Tibial nerve (tissue), 4 donors: ENCODE measurements around the gene CTNNA2. TPM values are rescaled to one million over a fixed set of nuclear protein-coding genes. Genes with fewer than 3 reads are reported as not detected.

ENCODE experiments used
- DNase-seq, 2 donors: peaks; one replicate each; pipeline ENCODE4 v3.0.0-alpha.2; 2019; ENCODE audit warnings: low spot score in 2 of 2
- H3K27ac ChIP-seq, 4 donors: fragments of 200-600 bp; sonication (generic) in 3 of 4; one replicate each; pipeline ENCODE4 v1.5.1; 2017 to 2019; ENCODE audit warnings: mild to moderate bottlenecking in 1 of 4
- H3K27me3 ChIP-seq, 2 donors: fragments of 200-600 bp; sonication (generic) in 1 of 2; one replicate each; pipeline versions ENCODE4 v1.5.1 to v1.6.0; 2017 to 2019
- H3K36me3 ChIP-seq, 3 donors: fragments of 200-600 bp; sonication (generic); one replicate each; pipeline ENCODE4 v1.5.1; 2018 to 2019
- H3K4me1 ChIP-seq, 4 donors: fragments of 200-600 bp; sonication (generic) in 3 of 4; one replicate each; pipeline ENCODE4 v1.5.1; 2017 to 2019
- H3K4me3 ChIP-seq, 4 donors: fragments of 200-600 bp; sonication (generic) in 3 of 4; one replicate each; pipeline ENCODE4 v1.5.1; 2017 to 2019; ENCODE audit warnings: mild to moderate bottlenecking in 1 of 4, moderate library complexity in 1 of 4
- H3K9me3 ChIP-seq, 4 donors: fragments of 200-600 bp; sonication (generic) in 3 of 4; one replicate each; pipeline ENCODE4 v1.5.1; 2017 to 2019
- CTCF ChIP-seq, 5 experiments: fragments of 200-600 bp in 3 of 5; fragments of 450-650 bp in 2 of 5; sonication (generic) in 3 of 5; IDR thresholded peaks; one replicate each; pipeline ENCODE4 v1.5.1; 2016 to 2019; ENCODE audit warnings: antibody characterized with exemption in 5 of 5, mild to moderate bottlenecking in 3 of 5, moderate library complexity in 2 of 5
- EP300 ChIP-seq, 2 donors: sonication (generic); formaldehyde crosslinking; IDR thresholded peaks; one replicate each; pipeline ENCODE4 v1.6.1; 2017; ENCODE audit warnings: antibody characterized with exemption in 2 of 2, mild to moderate bottlenecking in 1 of 2
- POLR2A ChIP-seq, 2 donors: fragments of 450-650 bp; IDR thresholded peaks; one replicate each; pipeline ENCODE4 v1.6.1; 2017; ENCODE audit warnings: antibody characterized with exemption in 2 of 2, mild to moderate bottlenecking in 2 of 2, moderate library complexity in 2 of 2
- WGBS, 2 donors: methylation state at CpG; one replicate each; pipeline ENCODE4 v1.1.5; 2018; 5-methylcytosine and 5-hydroxymethylcytosine counted together
- total RNA-seq, 4 donors: library from RNA; depleted of rRNA; stranded (reverse); fragments of >200 nt; gene quantifications; one replicate each; pipeline ENCODE4 v1.1.0, GENCODE V29; 2016

Gene CTNNA2
- total RNA-seq, 4 donors from 2014 or later, result 0.39 to 3.3 (median 0.75) TPM

- H3K36me3 ChIP-seq, result no peaks in the 10 kb centered on the region
These were observed 835.2 kb downstream of the CTNNA2 start for GRCh38 chr2:80348078-80348477.

GRCh38 chr2:80348953-80349352 lies 836.1 kb downstream of the CTNNA2 start:
- Histone ChIP-seq H3K4me1 (no peaks in the 10 kb centered on the region), H3K27me3 (no peaks in the 10 kb centered on the region), H3K9me3 (no peaks in the 10 kb centered on the region), H3K27ac (no peak overlapping the region), H3K4me3 (no peak overlapping the region), H3K36me3 (no peaks in the 10 kb centered on the region)
- no peak for DNase-seq
- TF ChIP-seq CTCF (IDR thresholded peaks at IDR 0.05) (no peak), EP300 (IDR thresholded peaks at IDR 0.05) (no peak), POLR2A (IDR thresholded peaks at IDR 0.05) (no peak)

More at GRCh38 chr2:80348078-80348477, 835.2 kb downstream of the CTNNA2 start:
- WGBS, 2 donors, result 80 to 88% methylated on average over 1 of the region's 1 CpG
- Histone ChIP-seq H3K27ac (no peak overlapping the region), H3K9me3 (no peaks in the 10 kb centered on the region), H3K27me3 (no peaks in the 10 kb centered on the region), H3K4me1 (no peaks in the 10 kb centered on the region), H3K4me3 (no peak overlapping the region)
- TF ChIP-seq CTCF (IDR thresholded peaks at IDR 0.05) (no peak), POLR2A (IDR thresholded peaks at IDR 0.05) (no peak), EP300 (IDR thresholded peaks at IDR 0.05) (no peak)
- no peak for DNase-seq

- DNase-seq, result no peak
- H3K27me3 ChIP-seq, result no peaks in the 10 kb centered on the region
- no peaks in the 10 kb centered on the region for H3K9me3 ChIP-seq
- 90 to 96% methylated on average over 3 of the region's 3 CpGs for WGBS, 2 donors
- no peaks in the 10 kb centered on the region for H3K36me3 ChIP-seq
- no peak overlapping the region for H3K27ac ChIP-seq
- no peak for TF ChIP-seq EP300 (IDR thresholded peaks at IDR 0.05)
- TF ChIP-seq POLR2A (IDR thresholded peaks at IDR 0.05), result no peak
- H3K4me1 ChIP-seq, result no peaks in the 10 kb centered on the region
- H3K4me3 ChIP-seq, result no peak overlapping the region
These were observed 838.4 kb downstream of the CTNNA2 start for GRCh38 chr2:80351231-80351630.

GRCh38 chr2:80354858-80355257 lies 842.0 kb downstream of the CTNNA2 start:
- H3K27ac ChIP-seq, result no peak overlapping the region
- no peaks in the 10 kb centered on the region for H3K27me3 ChIP-seq
- no peaks in the 10 kb centered on the region for H3K36me3 ChIP-seq
- no peaks in the 10 kb centered on the region for H3K9me3 ChIP-seq
- no peak for TF ChIP-seq POLR2A (IDR thresholded peaks at IDR 0.05)
- no peak for TF ChIP-seq CTCF (IDR thresholded peaks at IDR 0.05)
- no peak for TF ChIP-seq EP300 (IDR thresholded peaks at IDR 0.05)
- H3K4me1 ChIP-seq, result no peaks in the 10 kb centered on the region
- 91 to 97% methylated on average over 1 of the region's 1 CpG for WGBS, 2 donors
- no peak overlapping the region for H3K4me3 ChIP-seq
- no peak for DNase-seq

GRCh38 chr2:80361904-80362303 lies 849.1 kb downstream of the CTNNA2 start:
- H3K9me3 ChIP-seq, result no peaks in the 10 kb centered on the region
- H3K27me3 ChIP-seq, result no peaks in the 10 kb centered on the region
- no peak overlapping the region for H3K4me3 ChIP-seq
- TF ChIP-seq CTCF (IDR thresholded peaks at IDR 0.05) (no peak), EP300 (IDR thresholded peaks at IDR 0.05) (no peak), POLR2A (IDR thresholded peaks at IDR 0.05) (no peak)
- no peaks in the 10 kb centered on the region for H3K36me3 ChIP-seq
- H3K4me1 ChIP-seq, result peaks cover 0 to 5% (median 0%) of the 10 kb centered on the region in 4 donors
- H3K27ac ChIP-seq, result no peak overlapping the region
- no peak for DNase-seq

- DNase-seq, result no peak
- TF ChIP-seq POLR2A (IDR thresholded peaks at IDR 0.05), result no peak
- TF ChIP-seq EP300 (IDR thresholded peaks at IDR 0.05), result no peak
- no peak for TF ChIP-seq CTCF (IDR thresholded peaks at IDR 0.05)
- 73 to 76% methylated on average over 5 of the region's 5 CpGs for WGBS, 2 donors
These were observed 850.5 kb downstream of the CTNNA2 start for GRCh38 chr2:80363330-80363729.

More at GRCh38 chr2:80363330-80363729, 850.5 kb downstream of the CTNNA2 start:
- H3K4me1 ChIP-seq, result peaks cover 0 to 5% (median 0%) of the 10 kb centered on the region in 4 donors
- H3K4me3 ChIP-seq, result no peak overlapping the region
- H3K9me3 ChIP-seq, result no peaks in the 10 kb centered on the region
- H3K36me3 ChIP-seq, result no peaks in the 10 kb centered on the region
- no peak overlapping the region for H3K27ac ChIP-seq
- no peaks in the 10 kb centered on the region for H3K27me3 ChIP-seq
